Cardiac muscle cell (in vitro differentiated cells and primary cell): ENCODE measurements around the gene MYO9B. TPM values are rescaled to one million over a fixed set of nuclear protein-coding genes. Genes with fewer than 3 reads are reported as not detected.

Experiments
- DNase-seq, 2 donors: peaks; one replicate each; pipeline versions ENCODE4 v3.0.0 to v3.0.0-alpha.2; 2010 to 2017; ENCODE audit warnings: low read depth in 1 of 2, low spot score in 1 of 2
- H3K27ac ChIP-seq: fragments of 200-600 bp; sonication (generic); 2 replicates; pipeline ENCODE4 v1.5.1; 2016
- H3K27me3 ChIP-seq: fragments of 200-600 bp; sonication (generic); 2 replicates; pipeline ENCODE4 v1.6.0; 2016; ENCODE audit warnings: control low read depth
- H3K36me3 ChIP-seq: fragments of 200-600 bp; sonication (generic); 2 replicates; pipeline ENCODE4 v1.5.1; 2016; ENCODE audit warnings: control low read depth
- H3K4me1 ChIP-seq: fragments of 200-600 bp; sonication (generic); 2 replicates; pipeline ENCODE4 v1.8.1; 2017; ENCODE audit warnings: low read depth, mild to moderate bottlenecking, mixed run types
- H3K4me3 ChIP-seq: fragments of 200-600 bp; sonication (generic); 2 replicates; pipeline ENCODE4 v1.5.1; 2016; ENCODE audit warnings: mild to moderate bottlenecking
- H3K9me3 ChIP-seq: fragments of 200-600 bp; sonication (generic); 2 replicates; pipeline ENCODE4 v1.5.1; 2017; ENCODE audit warnings: low read depth, mild to moderate bottlenecking, control low read depth
- CTCF ChIP-seq: IDR thresholded peaks from 2 replicates; pipeline ENCODE4 v1.5.1; 2012; ENCODE audit warnings: low read depth, mild to moderate bottlenecking, low read length
- polyA plus RNA-seq: library from polyadenylated mRNA; unstranded; fragments of >200 nt; fragmentation: Nextera tagmentation; extraction: Ambion mirVana; gene quantifications from 2 replicates; pipeline ENCODE4 v1.2.1, GENCODE V29; 2016
- total RNA-seq: library from RNA; depleted of rRNA; stranded (reverse); fragments of >200 nt; gene quantifications from 2 replicates; pipeline ENCODE4 v1.2.3, GENCODE V29; 2016

Gene MYO9B
- total and polyA plus RNA-seq, 2 experiments from 2014 or later: 17.7 to 47.9 TPM

GRCh38 chr19:17209126-17210036 is 133.8 kb downstream of the MYO9B start:
- peaks cover under 1% of the 10 kb centered on the region for H3K4me1 ChIP-seq
- H3K27ac ChIP-seq: no peak overlapping the region
- DNase-seq: peak; percentile 34 to 45
- H3K27me3 ChIP-seq: no peaks in the 10 kb centered on the region
- H3K4me3 ChIP-seq: no peak overlapping the region
- TF ChIP-seq CTCF: no peak
- peaks cover 9% of the 10 kb centered on the region for H3K36me3 ChIP-seq
- H3K9me3 ChIP-seq: no peaks in the 10 kb centered on the region

GRCh38 chr19:17210296-17210695 is 134.7 kb downstream of the MYO9B start:
- peaks cover 9% of the 10 kb centered on the region for H3K36me3 ChIP-seq
- peaks cover 4% of the 10 kb centered on the region for H3K4me1 ChIP-seq
- H3K27ac ChIP-seq: no peak overlapping the region
- no peak for DNase-seq
- no peak overlapping the region for H3K4me3 ChIP-seq
- H3K9me3 ChIP-seq: no peaks in the 10 kb centered on the region
- no peak for TF ChIP-seq CTCF
- no peaks in the 10 kb centered on the region for H3K27me3 ChIP-seq

- Histone ChIP-seq H3K27me3 (no peaks in the 10 kb centered on the region), H3K4me1 (peaks cover 4% of the 10 kb centered on the region), H3K36me3 (peaks cover 9% of the 10 kb centered on the region), H3K27ac (no peak overlapping the region), H3K4me3 (no peak overlapping the region), H3K9me3 (no peaks in the 10 kb centered on the region)
- no peak for DNase-seq
- no peak for TF ChIP-seq CTCF
Measured at GRCh38 chr19:17211547-17212446, 136.2 kb downstream of the MYO9B start.

- no peak for TF ChIP-seq CTCF
- Histone ChIP-seq H3K36me3 (peaks cover 17% of the 10 kb centered on the region), H3K4me3 (no peak overlapping the region), H3K27me3 (no peaks in the 10 kb centered on the region), H3K9me3 (no peaks in the 10 kb centered on the region), H3K4me1 (peaks cover 4% of the 10 kb centered on the region), H3K27ac (no peak overlapping the region)
- no peak for DNase-seq
Measured at GRCh38 chr19:17213334-17213733, 137.8 kb downstream of the MYO9B start.

- Histone ChIP-seq H3K9me3 (no peaks in the 10 kb centered on the region), H3K4me1 (peaks cover 4% of the 10 kb centered on the region)
- no peak for TF ChIP-seq CTCF
Measured at GRCh38 chr19:17214508-17215126, 139.0 kb downstream of the MYO9B start.

More at GRCh38 chr19:17214508-17215126, 139.0 kb downstream of the MYO9B start:
- H3K36me3 ChIP-seq: peaks cover 18% of the 10 kb centered on the region
- no peak for DNase-seq
- H3K27ac ChIP-seq: peak overlapping the region; percentile 93
- peak overlapping the region; percentile 55 for H3K4me3 ChIP-seq
- no peaks in the 10 kb centered on the region for H3K27me3 ChIP-seq
